Cortex of kidney (tissue), 1 donor: Measurements from ENCODE around the gene RAB17.
"Not testable (repeated sequence)": the region's sequence is repeated elsewhere in the genome, so short reads cannot be mapped to it uniquely, and the experiment has no call there.

Experiments
- DNase-seq: peaks from one replicate; lab custom pipeline; 2025; lab: John Stamatoyannopoulos, UW

RAB17 gene

DNA sequence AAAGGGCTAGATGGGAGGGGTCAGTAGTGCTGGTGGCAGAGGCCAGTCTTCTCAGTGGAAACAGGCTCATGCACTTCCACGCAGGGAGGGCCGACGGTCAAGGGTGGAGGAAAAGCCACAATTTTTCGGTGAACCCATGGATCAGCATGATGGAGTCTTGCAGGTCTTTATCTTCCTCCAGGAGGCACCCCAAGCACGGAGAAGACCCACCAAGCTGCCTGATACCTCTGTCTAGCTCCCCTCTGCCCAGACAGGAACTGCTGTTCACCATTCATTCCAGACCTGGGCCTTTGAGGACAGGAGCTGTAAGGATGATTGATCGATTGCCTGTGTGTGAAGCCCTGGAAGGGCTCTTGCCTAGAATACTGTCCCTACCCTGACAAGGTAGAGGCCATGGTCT is 34.0 kb upstream of the RAB17 start:
- no peak for DNase-seq

DNA sequence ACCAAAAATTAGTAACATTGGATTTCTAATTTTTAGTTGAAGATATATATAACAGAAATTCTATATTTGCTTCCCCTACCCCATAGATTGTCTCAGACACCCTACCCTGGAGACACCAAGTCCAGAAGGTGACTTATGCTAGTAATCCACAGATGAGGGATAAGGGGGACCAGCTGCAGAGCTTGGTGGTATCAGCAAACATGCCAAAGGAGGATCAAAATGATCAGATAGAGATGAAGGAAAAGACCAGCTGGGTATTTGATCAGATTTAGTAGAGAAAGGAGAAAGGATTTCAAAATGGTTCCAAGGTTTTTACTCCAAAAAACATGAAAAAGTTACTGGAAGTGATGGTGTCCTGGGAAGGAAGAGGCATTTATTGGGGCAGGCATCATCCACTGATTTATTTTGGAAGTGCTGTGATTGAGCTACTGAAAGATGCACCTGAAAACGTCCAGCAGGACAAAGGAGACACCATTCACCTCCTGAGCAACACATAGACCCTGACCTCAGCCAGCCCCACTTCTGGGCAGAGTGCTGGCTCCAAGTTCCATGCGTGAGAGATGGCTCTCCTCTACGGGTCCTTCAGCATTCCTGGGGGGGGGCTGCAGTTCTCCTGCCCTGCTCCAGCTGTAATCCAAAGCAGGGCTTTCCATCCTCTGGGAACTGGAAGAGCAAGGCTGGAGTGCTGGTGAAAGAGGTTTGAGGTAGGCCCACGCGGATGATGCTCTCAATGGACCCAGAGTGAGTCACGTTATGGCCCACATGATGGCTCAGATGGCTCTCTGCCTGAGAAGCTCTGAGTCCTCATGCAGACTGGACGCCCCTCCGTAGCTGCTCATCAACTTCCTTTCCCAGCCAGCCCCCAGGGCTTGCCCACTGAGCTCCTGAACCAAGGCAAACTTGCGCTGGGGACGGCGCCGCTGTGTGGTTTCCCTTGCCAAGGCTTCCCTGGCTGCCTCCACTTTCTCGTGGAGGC is 33.2 kb upstream of the RAB17 start:
- DNase-seq = no peak

DNA sequence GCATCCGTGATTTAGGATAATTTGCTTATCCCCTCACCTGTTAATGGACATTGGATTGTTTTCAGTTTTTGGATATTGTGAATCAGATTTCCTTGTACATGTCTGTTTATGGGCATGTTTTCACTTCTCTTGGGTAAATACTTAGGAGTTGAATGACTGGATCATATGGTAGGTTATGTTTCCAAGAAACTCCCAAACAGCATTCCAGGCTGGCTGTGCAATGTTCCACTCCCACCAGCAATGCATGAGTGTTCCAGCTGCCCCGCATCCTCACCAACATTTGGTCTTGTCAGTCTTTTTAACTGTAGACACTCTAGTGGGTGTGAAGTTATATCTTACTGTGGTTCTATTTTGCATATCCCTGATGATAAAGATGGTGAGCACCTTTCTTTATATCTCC is 27.9 kb upstream of the RAB17 start:
- no peak for DNase-seq

DNA sequence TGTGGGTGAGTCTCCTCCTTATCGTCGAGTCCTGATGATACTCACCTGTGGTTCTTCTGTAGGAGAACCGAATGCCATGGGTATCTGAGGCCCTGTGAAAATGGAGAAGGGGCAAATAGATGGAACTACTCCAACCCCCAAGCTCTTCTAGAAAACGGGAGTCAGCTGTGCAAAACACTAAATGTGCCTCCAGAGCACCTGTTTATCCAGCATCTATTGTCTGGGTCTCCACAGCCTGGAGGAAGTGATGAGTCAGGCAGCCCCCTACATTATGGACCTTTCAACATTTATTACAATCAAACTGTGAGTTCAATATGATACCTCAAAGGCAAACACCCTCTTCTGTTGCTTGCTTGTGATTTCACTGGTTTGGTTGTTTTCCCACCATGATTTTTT is 27.1 kb upstream of the RAB17 start:
- DNase-seq = no peak

DNA sequence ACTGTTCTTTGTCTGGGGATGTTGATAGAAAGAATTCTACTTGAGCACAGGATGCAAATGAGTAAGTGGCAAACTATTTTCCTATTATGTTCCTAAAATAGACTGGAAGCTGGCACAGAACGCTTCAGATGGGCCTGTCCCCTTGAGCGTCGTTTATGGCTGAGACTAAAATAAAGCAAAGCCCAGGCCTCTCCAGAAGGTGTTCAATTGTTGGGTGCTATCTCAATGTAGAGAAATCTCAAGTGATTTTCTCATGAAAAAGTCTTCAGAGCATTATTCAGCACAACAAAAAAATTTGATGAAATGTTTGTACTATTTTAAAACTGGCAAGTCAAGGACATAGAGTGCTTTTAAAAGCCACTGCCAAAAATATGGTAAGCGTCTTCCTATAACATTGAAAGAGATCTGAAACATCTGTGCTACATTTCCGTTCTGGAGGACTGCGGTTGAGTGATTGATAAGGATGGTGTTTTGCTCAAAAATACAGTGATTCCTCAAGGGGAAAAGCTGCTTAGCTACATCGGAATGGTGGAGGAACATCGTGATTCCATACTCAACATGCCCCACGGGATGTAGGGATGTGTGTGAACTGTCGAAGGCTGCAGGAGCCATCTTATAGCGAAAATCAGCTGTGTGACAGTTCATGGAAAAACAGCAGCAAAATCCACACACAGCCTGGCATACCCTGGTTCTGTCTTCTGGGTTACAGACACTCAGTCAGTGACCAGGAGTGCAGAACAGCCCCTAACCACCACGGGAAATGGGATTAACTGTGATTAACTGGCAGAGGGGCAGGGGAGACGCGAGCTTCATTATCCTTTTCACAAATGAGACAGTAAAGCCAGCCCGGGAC is 26.4 kb upstream of the RAB17 start:
- no peak for DNase-seq

DNA sequence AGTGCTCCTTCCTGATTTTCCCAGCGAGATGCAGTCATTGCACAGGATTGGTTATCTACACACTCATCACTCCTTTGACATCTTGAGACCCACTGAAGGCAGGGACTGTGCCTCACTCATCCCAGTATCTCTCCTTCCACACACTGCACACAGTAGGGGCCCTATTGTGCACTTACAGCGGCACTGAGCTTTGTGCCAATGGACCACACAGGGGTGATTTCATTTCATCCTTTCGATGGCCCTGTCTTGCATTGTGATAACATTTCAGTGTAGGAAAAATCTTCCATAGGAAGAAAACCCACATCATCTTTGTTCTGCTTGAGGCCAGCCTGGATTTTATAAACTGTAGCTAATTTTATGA is 25.8 kb upstream of the RAB17 start:
- DNase-seq = no peak

DNA sequence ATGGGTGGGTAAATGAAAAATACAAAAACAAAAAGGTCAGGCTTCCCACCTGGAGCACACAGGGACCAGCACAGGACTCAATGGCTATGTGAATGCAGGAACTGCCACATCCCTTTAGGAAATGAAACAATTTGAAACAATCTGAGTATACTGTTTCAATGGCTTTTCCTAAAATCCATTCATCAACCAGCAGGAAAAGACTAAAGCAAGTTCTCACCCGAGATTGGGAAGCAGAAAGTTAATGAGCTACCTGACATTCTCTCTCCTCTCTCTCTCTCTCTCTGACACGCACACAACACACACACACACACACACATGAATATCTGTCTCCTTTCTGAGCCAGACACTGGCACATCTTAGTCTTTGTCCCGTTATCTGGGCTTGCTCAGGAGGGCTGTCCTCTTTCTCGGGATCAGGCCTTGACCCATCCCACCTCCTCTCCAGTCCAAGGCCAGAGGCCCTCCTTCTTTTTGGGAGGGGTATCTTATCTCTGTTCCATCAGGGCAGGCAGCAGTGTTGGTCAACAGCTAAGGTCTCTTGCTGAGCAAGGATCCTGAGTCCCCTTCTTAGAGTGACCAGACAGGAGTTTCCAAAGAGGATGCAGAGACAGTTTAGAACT is 25.2 kb upstream of the RAB17 start:
- no peak for DNase-seq

DNA sequence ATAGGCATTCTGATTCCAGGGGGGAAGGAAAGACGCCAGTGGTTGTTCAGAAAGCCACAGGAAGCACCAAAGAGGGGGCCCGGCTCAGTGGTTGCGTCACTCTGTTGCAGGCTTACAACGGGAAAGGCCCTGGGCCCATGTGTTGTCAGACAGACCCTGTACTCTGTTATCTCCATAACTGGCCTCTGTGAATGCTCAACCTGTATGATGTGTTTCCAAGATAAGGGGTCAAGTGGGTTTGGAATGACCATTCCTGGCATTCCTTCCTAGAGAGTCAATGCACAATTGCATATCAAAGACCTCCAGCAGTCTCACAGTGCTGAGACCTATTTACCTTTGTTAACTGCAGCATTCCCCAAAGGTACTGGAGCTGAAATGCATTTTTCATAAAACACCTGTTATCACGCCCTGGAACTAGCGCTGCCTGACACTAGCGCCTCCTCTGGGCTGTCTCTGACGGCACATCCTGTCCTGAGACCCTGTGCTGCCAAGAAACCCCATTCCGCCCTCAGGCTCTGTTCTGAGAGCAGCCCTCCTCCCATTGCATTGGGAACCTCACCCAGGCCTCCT is 23.7 kb upstream of the RAB17 start:
- no peak for DNase-seq

DNA sequence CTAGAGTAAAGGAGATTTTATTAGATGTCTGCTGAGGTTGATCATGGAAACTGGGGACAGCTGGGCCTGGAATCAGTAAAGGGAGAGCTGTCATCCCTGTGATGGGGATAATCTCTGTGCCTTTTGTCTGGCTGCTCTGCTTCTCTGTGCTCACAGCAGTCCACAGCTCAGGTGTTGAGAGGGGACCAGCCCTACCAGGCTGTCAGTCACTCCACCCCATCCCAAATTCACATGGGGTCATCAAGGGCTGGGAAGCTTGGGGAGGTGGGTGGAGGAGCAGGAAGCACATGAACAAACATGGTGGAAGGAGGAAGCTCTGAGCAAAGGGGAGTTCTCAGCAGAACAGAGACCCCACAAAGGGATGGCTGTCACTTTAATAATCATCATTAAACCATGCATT is 23.1 kb upstream of the RAB17 start:
- DNase-seq = no peak

DNA sequence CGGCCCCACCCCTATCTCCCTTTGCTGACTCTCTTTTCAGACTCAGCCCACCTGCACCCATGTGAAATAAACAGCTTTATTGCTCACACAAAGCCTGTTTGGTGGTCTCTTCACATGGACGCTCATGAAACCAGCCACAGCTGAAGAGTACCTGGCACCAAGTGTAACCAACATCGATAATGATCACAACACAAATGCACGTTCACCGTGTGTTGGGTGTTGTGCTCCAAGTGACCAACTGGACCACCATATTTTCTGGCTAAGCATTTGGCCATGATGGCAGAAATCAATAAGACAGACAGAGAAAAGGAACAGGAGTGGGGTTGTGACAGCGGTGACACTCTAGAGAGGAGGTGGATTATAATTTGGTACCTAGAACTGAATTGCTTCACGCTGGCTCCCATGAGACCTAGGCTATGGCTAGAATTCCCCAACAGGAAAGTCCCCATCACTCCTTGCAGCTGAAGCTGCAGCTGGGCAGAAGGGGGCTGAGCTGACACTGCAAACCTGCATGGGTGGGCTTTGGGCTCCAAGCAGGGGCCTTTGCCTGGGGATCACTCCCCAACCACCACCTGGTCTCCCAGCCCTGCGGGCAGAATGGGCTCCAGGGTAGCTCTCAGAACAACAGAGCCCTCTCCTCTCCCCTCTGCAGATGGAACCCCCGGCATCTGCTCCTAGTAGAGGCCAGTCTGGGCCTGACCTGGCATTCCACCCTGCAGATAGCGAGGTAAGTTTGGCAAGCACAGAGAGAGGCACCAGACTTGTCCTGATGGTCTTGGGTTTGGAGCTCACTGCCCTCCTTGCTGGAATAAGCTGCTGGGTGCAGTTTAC is 22.2 kb upstream of the RAB17 start:
- DNase-seq = no peak

DNA sequence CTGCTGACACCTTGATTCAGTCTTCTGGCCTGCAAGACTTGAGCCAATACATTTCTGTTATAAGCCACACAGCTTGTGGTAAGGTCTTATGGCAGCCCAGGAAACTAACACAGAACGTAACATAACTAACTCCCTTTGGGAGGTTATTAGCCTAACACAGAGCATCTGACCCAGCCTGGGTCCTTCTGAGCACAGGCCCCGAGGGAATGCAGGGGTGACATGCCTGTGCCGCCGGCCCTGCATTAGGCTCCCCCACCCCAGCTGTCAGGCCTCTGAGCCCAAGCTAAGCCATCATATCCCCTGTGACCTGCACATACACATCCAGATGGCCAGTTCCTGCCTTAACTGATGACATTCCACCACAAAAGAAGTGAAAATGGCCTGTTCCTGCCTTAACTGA is 16.0 kb upstream of the RAB17 start:
- not testable (repeated sequence) for DNase-seq

DNA sequence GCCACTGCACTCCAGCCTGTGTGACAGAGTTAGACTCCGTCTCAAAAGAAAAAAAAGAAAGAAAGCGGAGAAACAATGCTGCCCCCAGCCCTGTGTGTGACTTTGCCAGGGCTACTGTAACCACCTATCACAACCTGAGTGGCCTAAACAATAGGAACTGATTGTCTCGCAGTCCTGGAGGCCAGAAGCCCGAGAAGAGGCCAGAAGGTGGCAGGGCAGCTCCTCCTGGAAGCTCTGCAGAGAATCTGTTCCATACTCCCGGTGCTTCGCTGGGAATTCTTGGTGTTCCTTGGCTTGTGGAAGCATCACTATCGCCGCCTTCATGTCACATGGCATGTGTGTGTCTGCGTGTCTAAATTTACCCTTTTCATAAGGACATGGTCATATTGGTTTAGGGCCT is 14.4 kb upstream of the RAB17 start:
- DNase-seq = no peak

DNA sequence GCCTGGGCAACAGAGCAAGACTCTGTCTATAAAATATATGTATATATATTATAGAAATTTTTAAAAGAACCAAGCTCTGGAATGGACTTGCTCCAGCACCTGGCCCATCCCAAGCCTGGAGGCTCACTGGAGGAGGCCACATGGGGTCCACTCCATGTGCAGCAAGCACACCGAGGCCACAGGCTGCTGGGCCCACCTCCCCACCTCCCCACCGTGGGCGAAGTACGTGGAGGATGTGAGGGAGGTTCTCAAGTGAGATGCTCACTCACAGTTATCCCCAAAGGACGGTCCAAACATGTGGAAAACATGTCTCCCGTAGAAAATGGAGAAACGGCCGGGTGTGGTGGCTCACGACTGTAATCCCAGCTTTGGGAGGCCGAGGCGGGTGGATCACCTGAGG is 13.9 kb upstream of the RAB17 start:
- DNase-seq = no peak

DNA sequence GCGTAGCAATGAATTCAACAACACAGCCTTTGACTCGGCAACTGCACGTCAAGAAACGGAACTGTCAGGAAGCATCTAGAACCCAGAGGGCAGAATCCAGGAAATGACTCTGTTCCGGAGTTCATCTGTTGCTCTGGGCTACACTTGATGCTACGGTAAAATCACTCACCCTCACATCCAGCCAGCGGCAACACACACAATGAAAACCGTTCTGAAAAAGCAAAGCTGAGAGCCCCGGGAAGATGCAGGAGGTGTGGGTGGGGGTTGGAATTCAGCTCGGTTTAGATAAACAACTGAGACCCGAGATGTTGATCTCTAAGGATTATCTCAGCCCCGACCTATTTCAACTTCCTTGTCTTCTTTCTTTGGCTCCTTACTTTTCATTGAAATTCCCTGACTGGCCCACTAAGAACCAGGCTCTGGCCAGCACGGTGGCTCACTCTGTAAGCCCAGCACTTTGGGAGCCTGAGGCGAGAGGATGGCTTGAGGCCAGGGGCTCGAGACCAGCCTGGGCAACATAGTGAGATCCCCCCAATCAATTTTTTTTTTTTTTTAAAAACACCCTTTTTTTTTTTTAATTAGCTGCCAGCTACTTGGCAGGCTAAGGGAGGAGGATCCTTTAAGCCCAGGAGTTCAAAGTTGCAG is 13.3 kb upstream of the RAB17 start:
- no peak for DNase-seq

DNA sequence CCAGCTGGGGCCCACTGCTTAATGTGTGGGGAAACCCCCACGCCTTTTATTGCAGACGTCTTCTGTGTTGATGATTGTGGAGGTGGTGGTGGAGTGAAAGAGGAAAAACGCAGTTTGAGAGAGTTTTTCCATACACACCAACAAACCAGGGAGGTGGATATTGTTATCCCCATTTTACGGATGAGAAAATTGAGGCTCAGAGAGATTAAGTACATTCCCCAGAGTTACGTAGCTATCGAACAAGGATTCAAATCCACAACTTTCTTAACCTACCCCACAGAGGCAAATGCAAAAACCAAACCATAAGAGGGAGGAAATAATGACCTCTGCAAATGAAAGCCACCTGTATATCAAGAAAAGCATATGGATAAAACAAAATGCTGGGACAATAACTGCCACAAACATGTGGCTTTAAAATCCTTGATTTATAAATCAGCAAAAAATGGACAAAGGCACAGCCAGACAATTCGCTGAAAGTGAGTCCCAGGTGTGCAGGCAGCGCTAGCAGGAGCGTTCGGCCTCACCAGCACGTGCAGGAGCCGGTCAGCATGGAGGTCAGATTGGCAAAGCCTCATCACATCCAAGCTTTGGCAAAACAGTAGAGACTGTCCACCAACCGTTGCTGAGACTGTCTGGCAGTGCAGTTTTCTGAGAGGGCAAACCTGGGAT is 12.6 kb upstream of the RAB17 start:
- no peak for DNase-seq

DNA sequence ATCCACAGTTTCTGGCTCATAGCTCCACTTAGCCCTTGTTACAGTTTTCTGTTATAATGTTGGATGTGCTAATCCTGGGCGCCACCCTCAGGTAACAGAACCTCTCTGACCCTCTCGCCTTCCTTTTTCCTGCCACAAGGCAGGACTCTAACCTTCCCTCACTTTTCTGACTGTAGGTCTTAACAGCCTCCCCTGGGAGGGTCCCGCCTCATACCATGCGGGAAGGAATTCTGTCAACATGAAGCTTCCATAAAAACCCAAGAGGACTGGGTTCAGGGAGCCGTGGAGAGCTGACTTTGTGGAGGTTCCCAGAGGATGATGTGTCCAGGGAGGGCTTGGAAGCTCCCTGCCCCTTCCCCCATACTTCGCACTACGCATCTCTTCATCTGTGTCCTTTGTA is 11.9 kb upstream of the RAB17 start:
- DNase-seq = no peak

DNA sequence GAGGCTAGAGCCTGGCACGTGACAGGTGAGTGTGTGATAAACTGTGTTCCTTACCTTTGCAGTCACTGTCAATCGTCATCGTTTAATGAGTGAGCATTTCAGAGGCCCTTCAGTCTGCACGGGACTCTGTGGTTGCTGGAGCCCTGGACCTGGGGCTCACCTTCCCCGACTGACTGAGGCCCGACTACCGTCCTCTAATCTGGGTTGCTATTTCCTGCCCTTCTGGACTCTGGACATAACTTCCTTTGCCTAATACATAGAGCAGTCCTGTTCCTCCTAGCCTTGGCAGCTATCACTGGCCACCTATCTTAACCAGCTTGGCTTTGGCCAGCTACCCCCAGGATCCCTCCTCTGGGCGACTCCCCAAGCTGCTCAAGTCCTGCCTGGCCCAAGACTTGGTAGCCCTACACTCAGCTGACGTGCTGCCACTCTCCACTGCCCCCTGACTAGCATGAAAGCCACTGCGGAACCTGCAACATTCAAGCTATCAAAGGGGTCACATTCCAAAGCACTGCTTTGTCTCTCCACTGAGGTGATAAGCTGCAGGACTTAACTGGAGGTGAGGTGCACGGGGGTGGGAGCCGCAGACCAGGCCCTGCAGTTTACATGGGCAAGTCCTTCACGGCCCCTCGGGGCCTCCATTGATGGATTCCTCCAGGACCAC is 11.1 kb upstream of the RAB17 start:
- DNase-seq = no peak

DNA sequence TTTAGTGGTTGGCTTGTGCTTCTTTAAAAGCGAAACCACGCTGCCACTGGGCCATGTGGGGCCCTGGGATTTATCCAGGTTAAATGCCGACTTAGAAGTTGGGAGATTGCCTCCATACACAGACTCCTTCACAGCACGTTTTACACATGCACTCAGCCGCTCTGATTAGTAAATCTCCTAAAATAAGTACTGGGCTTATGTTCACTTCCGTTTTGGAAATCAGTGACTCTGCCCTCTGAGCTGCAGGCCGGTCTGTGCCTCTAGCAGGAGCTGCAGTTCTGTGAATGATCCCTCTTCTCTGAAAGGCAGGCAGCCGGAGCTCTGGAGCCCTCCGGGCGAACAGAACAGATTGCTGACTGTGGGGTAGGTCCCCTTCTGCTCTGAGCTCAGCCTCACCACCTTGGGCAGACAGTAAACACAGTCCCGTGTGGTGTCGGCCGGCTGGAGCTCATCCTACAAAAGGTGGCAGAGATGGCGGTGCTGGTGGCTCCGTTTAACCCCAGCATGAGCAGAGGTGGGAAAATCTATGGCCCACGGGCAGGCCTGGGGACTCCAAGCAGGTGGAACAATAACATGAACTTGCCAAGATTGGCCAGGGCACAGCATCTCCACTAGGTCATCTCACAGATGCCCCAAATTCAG is 9.8 kb upstream of the RAB17 start:
- no peak for DNase-seq

DNA sequence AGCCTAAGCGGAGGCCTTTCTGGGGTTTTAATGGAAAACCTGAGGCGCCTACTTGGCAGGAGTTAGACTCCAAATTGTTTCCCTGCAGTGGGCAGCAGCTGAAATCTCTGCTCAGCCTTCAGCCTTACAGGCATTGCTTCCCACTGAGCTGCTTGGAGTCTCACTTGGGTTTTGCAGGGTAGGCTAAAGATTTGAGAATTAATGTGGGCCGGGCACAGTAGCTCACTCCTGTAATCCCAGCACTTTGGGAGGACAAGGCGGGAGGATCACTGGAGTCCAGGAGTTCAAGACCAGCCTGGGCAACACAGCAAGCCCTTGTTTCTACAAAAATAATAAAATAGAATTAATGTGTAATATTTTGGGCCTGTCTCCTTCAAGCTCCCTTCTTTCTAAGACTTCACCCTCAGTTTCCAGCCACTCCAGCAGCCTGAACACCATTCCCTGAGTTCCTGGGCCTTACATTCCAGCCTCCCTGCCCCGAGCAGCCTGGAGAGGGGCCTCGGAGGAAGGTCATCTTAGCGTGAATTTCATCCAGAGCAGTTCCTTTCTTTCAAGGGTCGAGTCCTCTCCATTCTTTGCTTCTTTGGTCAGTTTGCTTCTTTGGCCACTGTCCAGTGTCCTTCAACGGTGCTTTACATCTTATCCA is 9.1 kb upstream of the RAB17 start:
- DNase-seq = no peak
